ENCODE results near the gene IGLL5. TPM values are rescaled to one million over a fixed set of nuclear protein-coding genes. Genes with fewer than 3 reads are reported as not detected.

The IGLL5 gene
- total RNA-seq, 1 donor from 2014 or later, result not detected

DNA sequence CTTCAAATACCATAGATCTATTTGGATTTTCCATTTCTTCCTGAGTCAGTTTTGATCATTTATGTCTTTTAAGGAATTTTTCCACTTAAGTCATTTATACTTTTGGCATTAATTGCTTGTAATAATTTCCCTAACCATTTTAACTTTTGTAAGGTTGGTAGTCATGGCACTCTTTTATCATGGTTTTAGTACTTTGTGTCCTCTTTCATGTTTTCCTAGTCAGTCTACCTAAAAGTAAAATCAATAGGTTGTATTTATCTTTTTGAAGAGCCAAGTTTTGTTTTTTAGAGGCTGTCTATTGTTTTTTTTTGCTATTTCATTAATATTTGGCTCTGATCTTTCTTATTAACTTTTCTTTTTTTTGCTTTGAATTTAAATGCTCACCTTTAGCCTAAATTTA is 45.5 kb upstream of the IGLL5 start:
- H3K36me3 ChIP-seq (ENCODE audit: control insufficient read depth, insufficient read depth, low read length), result no peaks in the 10 kb centered on the region
- DNase-seq (ENCODE audit: low read depth) (no peak), FAIRE-seq (no peak)
- H3K4me3 ChIP-seq (ENCODE audit: low read depth, low read length), result no peak overlapping the region
- TF ChIP-seq, protein P1, sequence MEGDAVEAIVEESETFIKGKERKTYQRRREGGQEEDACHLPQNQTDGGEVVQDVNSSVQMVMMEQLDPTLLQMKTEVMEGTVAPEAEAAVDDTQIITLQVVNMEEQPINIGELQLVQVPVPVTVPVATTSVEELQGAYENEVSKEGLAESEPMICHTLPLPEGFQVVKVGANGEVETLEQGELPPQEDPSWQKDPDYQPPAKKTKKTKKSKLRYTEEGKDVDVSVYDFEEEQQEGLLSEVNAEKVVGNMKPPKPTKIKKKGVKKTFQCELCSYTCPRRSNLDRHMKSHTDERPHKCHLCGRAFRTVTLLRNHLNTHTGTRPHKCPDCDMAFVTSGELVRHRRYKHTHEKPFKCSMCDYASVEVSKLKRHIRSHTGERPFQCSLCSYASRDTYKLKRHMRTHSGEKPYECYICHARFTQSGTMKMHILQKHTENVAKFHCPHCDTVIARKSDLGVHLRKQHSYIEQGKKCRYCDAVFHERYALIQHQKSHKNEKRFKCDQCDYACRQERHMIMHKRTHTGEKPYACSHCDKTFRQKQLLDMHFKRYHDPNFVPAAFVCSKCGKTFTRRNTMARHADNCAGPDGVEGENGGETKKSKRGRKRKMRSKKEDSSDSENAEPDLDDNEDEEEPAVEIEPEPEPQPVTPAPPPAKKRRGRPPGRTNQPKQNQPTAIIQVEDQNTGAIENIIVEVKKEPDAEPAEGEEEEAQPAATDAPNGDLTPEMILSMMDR (IDR thresholded peaks at IDR 0.05; ENCODE audit: insufficient read depth, low read length, severe bottlenecking), result no peak
- no peaks in the 10 kb centered on the region for H3K27me3 ChIP-seq (ENCODE audit: control insufficient read depth, insufficient read depth, low read length)

DNA sequence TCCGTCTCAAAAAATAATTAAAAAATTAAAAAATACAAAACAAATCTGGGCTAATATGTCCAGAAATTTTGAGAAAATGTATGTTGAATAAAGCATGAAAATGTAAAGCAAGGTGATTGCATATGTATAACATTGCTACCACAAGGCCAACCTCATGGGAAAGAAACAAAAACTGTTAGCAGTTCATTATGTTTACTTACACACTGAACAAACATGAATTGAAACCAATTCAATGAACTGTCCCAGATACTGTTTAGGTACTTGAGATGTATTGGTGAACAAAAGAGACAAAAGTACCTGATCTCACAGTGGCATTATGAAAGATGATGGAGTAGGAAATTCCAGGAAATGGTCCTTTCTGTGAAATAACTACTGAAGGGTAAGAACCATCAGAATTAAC is 43.8 kb upstream of the IGLL5 start:
- TF ChIP-seq, protein P1 (IDR thresholded peaks at IDR 0.05; ENCODE audit: insufficient read depth, low read length, severe bottlenecking), result no peak
- H3K36me3 ChIP-seq (ENCODE audit: control insufficient read depth, insufficient read depth, low read length), result no peaks in the 10 kb centered on the region
- DNase-seq (ENCODE audit: low read depth) (no peak), FAIRE-seq (no peak)
- H3K27me3 ChIP-seq (ENCODE audit: control insufficient read depth, insufficient read depth, low read length), result no peaks in the 10 kb centered on the region
- H3K4me3 ChIP-seq (ENCODE audit: low read depth, low read length), result no peak overlapping the region

DNA sequence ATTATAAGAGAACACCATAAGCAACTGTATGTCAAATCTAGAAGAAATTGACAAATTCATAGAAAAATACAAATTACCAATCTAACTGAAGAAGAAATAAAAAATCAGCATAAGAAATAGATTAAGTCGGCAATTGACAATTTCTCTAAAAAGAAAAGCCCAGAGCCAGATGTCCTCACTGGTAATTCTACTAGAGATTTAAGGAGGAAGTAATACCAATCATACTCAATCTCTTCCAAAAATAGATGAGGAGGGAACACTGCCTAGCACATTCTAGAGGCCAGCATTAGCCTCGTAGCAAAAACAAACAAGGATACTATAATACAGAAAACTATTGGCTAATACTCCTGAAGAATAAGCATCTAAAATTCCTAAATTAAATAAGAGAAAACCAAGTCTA is 40.4 kb upstream of the IGLL5 start:
- TF ChIP-seq, protein P1 (IDR thresholded peaks at IDR 0.05; ENCODE audit: insufficient read depth, low read length, severe bottlenecking), result no peak
- Histone ChIP-seq H3K4me3 (ENCODE audit: low read depth, low read length) (no peak overlapping the region), H3K27me3 (ENCODE audit: control insufficient read depth, insufficient read depth, low read length) (no peaks in the 10 kb centered on the region), H3K36me3 (ENCODE audit: control insufficient read depth, insufficient read depth, low read length) (no peaks in the 10 kb centered on the region)
- DNase-seq (ENCODE audit: low read depth) (no peak), FAIRE-seq (no peak)

DNA sequence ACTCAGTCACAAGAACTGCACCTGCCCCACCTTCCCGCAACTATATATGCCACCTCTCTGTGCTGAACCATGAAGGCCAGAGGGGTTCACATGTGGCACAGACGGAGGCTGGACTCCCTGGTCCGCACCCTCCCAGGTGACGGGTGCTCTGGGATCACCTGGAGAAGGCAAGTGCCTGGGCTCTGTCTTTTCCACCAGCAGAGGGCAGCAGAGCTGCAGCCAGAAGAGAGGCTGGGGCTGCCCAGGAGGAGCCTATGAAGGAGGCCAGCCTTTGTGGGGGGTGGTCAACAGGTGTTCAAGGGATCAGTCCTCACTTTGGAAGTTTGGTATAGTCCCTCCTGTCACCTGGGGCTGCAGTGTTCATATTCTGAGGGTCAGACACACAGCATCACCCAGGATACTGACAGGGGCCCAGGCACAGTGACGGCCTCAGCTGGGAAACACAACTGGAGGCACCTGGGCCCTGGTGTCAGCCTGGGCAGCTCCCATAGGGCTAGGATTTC is 39.2 kb upstream of the IGLL5 start:
- TF ChIP-seq, protein P1 (IDR thresholded peaks at IDR 0.05; ENCODE audit: insufficient read depth, low read length, severe bottlenecking), result peak; percentile 96
- peak; percentile 48 for DNase-seq (ENCODE audit: low read depth)
- Histone ChIP-seq H3K36me3 (ENCODE audit: control insufficient read depth, insufficient read depth, low read length) (no peaks in the 10 kb centered on the region), H3K4me3 (ENCODE audit: low read depth, low read length) (no peak overlapping the region), H3K27me3 (ENCODE audit: control insufficient read depth, insufficient read depth, low read length) (no peaks in the 10 kb centered on the region)
- no peak for FAIRE-seq

DNA sequence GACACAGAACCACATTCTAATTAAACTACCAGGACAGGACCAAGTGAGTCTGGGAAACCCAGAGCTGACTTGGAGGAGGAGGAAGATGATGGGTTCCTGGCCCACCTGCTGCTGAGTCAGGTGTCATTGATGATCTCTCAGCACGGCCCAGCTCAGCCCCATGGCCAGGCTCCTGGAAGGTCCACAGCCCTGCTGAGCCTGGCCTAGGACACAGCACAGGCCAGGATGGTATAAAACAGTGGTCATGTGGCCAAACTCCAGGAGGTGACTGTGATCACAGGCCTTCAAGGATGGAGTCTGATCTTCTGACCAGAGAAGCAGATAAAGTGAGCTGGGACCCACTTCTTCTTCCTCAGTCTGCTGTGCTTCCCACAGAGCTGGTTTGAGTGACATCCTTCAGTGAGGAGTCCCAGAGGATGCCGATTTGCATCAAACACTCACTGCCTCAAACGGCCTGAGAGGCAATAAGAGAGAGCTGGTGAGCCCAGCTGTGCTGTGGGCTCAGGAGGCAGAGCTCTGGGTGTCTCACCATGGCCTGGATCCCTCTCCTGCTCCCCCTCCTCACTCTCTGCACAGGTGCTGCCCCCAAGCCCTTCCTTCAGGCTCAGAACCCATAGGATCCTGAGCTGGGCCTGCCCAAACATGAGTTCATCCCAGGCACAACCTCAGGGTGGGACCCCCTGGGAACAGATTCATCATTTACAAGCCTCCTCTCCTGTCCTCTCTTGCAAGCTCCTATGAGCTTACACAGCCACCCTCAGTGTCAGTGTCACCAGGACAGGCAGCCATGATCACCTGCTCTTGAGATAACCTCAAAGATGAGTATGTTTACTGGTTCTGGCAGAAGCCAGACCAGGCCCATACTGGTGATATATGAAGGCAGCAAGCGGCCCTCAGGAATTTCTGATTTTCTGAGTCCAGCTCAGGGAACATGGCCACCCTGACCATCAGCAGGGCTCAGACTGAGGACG is 37.7 kb upstream of the IGLL5 start:
- DNase-seq (ENCODE audit: low read depth), result no peak
- H3K36me3 ChIP-seq (ENCODE audit: control insufficient read depth, insufficient read depth, low read length), result no peaks in the 10 kb centered on the region
- no peak overlapping the region for H3K4me3 ChIP-seq (ENCODE audit: low read depth, low read length)
- no peak for FAIRE-seq
- TF ChIP-seq, protein P1 (IDR thresholded peaks at IDR 0.05; ENCODE audit: insufficient read depth, low read length, severe bottlenecking), result no peak
- H3K27me3 ChIP-seq (ENCODE audit: control insufficient read depth, insufficient read depth, low read length), result no peaks in the 10 kb centered on the region
